ENCODE results near the gene EML6.

EML6 gene

GRCh38 chr2:55014962-55015939, 291.8 kb downstream of the EML6 start:
- in situ Hi-C loops (cut with HindIII; ENCODE audit: low sequenced_read_pairs), result no loop called here
- DNase-seq (ENCODE audit: low read depth), result peak; percentile 73
- no peak overlapping the region for H3K4me3 ChIP-seq (ENCODE audit: low read depth, low read length)
- TF ChIP-seq CTCF (IDR thresholded peaks at IDR 0.05; ENCODE audit: low read depth, low read length, missing control alignments), result peak; percentile 66

GRCh38 chr2:55017428-55017827, 294.0 kb downstream of the EML6 start:
- TF ChIP-seq CTCF (IDR thresholded peaks at IDR 0.05; ENCODE audit: low read depth, low read length, missing control alignments), result no peak
- DNase-seq (ENCODE audit: low read depth), result no peak
- no peak overlapping the region for H3K4me3 ChIP-seq (ENCODE audit: low read depth, low read length)
- in situ Hi-C loops (cut with HindIII; ENCODE audit: low sequenced_read_pairs), result no loop called here

- in situ Hi-C loops (cut with HindIII; ENCODE audit: low sequenced_read_pairs), result no loop called here
- DNase-seq (ENCODE audit: low read depth), result no peak
- TF ChIP-seq CTCF (IDR thresholded peaks at IDR 0.05; ENCODE audit: low read depth, low read length, missing control alignments), result no peak
- no peak overlapping the region for H3K4me3 ChIP-seq (ENCODE audit: low read depth, low read length)
Measured at GRCh38 chr2:55017880-55018279, 294.4 kb downstream of the EML6 start.

- no peak for TF ChIP-seq CTCF (IDR thresholded peaks at IDR 0.05; ENCODE audit: low read depth, low read length, missing control alignments)
- in situ Hi-C loops (cut with HindIII; ENCODE audit: low sequenced_read_pairs), result no loop called here
- H3K4me3 ChIP-seq (ENCODE audit: low read depth, low read length), result no peak overlapping the region
- DNase-seq (ENCODE audit: low read depth), result no peak
Measured at GRCh38 chr2:55018619-55019018, 295.2 kb downstream of the EML6 start.

GRCh38 chr2:55019526-55020258, 296.2 kb downstream of the EML6 start:
- no peak for DNase-seq (ENCODE audit: low read depth)
- H3K4me3 ChIP-seq (ENCODE audit: low read depth, low read length), result no peak overlapping the region
- in situ Hi-C loops (cut with HindIII; ENCODE audit: low sequenced_read_pairs), result no loop called here
- no peak for TF ChIP-seq CTCF (IDR thresholded peaks at IDR 0.05; ENCODE audit: low read depth, low read length, missing control alignments)

Data from astrocyte of the cerebellum (primary cell).